ENCODE results near the gene UPK1B. TPM values are rescaled to one million over a fixed set of nuclear protein-coding genes. Genes with fewer than 3 reads are reported as not detected.

Gene UPK1B
- total RNA-seq, 1 donor from 2014 or later: 1.9 TPM

- DNase-seq (ENCODE audit: low read depth): no peak
These were observed 3.4 kb downstream of the UPK1B start for GRCh38 chr3:119176778-119177177.

DNA sequence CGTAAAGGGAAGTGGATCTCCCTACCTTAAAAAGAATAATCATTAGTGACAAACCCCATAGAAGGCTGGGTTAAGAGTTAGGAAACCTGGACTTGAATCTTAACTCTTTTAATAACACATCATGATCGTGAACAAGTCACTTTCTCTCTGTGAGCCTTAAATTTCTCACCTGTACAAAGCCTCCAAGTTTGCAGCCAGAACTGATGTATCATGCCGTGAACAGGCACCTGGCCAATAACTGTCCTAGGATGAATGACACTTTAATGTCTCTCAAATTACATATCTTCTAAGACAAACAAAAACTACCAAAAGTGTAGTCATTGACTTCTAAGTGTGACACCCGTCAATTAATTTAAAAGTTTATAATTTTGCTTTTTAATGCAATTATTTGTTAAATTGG, 3.9 kb downstream of the UPK1B start:
- DNase-seq (ENCODE audit: low read depth): no peak

GRCh38 chr3:119181765-119182164, 8.4 kb downstream of the UPK1B start:
- DNase-seq (ENCODE audit: low read depth): peak; percentile 53

DNA sequence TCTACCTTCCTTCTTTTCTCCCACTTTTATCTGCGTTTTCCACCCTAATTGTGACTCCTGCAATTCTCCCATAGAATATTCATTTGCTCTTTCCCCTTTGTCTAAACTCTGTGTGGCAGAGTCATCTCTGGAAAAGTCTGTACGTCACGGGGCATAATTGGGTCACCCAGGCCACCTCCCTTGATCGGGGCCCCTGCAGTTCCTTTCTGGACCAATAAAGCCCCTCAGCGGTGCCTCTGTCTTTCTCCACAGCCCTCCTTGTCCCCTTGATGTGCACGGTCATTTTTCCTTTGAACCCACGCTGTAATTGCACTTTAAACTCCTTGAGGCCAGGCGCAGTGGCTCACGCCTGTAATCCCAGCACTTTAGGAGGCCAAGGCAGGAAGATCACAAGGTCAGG, 10.7 kb downstream of the UPK1B start:
- no peak for DNase-seq (ENCODE audit: low read depth)

DNA sequence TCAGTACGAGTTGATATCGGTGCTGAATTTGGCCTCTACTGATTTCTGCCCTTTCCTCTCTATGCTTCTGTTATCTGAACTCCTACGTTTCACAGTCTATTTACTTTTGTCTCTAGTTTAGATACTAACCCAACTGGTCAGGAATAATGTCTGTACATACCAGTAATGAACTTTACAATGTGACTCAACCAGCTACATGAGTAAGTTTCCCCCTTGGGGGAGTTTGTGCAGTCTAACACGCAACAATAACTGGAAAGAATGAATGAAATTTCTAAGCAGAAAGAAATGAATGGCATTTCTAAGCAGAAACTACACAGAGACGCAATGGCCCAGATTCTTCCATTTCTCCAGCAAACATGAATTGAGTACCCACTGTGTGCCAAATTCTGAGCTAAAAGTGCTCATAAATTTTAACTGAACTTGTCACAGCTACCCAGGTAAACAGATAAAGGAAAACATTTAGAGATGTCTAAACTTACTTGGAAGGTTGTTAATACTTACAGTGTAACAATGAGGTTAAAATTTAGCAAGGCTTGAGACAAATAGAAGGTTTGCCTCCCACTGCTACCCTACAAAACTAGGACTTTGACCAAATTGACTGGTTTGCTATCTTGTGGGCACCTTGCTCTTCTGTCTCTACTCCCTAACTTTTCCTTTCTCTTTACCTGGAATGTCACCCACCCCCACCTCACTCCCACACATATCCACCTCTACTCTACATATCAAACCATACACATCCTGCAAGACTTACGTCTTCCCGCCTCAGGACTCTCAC, 11.6 kb downstream of the UPK1B start:
- peak; percentile 97 for DNase-seq (ENCODE audit: low read depth)

DNA sequence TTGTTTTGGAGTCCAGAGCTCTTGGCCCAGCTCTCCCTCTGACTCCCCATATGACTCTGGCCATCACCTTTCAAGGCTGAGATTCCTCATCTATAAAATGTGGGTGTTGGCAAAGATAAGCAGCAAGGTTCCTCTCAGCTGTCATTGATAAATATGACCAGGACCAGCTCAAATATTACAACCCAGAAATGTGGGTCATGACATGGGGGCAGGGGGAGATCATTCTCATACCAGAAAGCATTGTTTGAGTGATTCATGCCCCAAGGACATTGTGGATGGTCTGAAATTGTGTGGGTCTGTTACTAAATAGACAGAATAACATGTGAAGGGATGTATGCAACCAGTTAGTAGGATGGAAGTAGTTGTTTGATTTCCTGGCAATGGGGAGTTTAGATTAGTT, 13.9 kb downstream of the UPK1B start:
- no peak for DNase-seq (ENCODE audit: low read depth)

DNA sequence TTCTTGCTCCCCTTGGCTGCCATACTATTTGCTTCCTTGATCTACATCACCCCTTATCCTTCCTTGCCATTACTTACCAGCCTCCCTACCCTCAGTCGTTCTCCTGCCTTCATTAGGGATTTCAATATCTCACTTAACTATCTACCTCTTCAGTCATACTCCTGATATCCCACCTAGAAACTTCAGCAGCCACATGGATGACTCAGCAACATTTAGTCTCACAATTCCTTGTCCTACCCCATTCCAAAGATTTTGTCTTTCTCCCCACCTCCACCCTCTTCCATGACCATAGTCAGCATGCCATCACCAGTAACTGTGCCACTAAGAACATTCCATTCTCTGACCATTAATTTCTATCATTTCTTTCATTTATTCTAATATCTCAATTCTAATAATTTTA, 18.4 kb downstream of the UPK1B start:
- DNase-seq (ENCODE audit: low read depth): no peak

DNA sequence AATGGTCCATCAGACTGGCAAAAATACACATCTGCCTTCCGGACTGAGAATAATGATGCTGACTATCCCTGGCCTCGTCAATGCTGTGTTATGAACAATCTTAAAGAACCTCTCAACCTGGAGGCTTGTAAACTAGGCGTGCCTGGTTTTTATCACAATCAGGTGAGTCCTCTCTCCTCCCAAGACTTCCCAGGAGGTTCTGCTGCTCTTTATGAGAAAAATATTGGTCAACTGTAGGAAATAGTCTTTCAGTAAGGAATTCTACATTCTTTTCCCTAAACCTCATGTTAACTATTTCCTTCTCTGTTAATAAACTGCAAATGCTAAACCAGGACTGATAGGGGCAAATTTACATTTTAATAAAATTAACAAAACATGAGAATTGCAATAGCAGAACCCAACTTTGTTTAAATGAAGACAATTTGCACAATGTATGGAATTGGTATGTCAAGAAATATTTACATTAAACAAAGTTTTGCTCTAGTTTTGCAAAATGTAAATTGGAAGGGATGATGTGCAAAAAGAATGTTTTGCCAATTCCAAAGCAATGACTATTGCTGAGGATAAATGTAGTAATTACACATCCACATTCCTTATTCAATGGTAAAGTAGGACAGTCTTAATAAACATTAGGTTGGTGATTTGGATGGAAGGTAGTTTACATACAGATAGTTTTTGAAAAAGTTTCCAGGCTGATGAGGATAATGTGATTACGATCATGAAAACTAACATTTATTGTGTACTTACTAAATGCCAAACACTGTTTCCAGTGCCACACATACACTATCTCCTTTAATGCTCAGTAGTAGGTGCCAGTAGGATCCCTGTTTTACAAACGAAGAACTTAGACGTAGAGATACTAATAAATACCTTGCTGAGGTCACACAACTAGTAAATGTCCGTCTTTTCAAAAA, 21.1 kb downstream of the UPK1B start:
- peak; percentile 62 for DNase-seq (ENCODE audit: low read depth)

- no peak for DNase-seq (ENCODE audit: low read depth)
These were observed 21.7 kb downstream of the UPK1B start for GRCh38 chr3:119195151-119195476.

DNA sequence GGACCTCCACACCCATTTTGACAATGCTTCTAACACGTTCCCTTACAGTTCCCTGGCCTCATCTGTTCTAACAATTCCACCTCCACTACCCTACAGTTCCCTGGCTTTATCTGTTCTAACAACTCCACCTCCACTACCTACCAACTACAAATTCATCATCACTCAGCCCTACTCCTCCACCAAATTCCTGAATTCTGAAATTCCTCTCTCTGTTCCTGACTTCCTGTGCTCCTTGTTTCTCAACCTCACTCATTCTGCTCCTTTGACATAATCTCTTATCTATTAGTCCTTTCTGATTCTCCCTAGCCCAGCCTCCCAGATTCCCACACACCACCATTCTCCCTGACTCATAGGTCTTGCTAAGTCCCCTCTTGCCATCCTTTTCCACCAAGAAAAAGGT, 22.5 kb downstream of the UPK1B start:
- DNase-seq (ENCODE audit: low read depth): peak; percentile 65

- DNase-seq (ENCODE audit: low read depth): peak; percentile 5
These were observed 31.8 kb downstream of the UPK1B start for GRCh38 chr3:119205209-119205608.

GRCh38 chr3:119205685-119206084, 32.3 kb downstream of the UPK1B start:
- no peak for DNase-seq (ENCODE audit: low read depth)

DNA sequence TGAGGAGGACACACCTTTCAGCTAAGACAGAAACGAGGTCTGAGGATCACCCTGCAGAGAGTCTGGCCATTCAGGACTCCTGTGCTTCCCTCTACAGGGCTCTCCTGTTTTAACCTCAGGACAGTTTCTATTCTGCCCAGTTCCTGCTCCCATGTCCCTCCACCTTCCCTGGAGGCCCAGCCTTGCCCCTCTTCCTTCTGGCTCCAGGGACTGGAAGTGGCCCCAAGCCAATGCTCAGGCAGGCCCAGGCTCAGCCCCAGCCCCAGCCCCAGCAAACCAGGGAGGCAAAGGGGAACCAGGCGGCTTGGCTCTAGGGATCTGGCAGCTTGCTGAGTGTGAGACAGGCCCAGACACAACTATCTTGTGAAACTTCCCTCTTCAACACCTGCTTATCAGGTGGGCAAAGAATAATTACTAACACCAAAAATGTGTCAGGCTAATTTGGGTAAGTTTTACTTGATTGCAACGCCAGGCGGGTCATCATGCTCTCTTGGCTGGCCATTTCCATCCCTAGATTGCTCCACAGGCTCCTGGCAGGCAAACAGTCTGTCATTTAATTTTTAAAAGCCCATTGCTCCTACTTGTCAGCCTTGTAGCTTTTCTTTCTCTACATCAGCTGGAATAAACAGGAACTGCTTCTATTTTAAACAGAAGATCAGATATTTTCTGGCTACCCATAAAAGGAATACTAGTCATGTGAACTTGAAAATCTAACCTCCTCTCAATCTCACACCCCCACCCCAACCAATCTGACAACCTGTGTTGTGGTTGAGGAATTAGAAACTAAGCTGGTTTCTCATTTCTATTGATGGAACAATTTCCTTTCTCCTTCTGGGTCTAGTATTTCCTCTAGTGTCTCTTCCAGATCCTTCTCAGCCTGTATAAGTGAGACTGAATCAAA, 33.5 kb downstream of the UPK1B start:
- peak; percentile 21 for DNase-seq (ENCODE audit: low read depth)

GRCh38 chr3:119207512-119207875, 34.1 kb downstream of the UPK1B start:
- no peak for DNase-seq (ENCODE audit: low read depth)

GRCh38 chr3:119211193-119211592, 37.8 kb downstream of the UPK1B start:
- peak; percentile 44 for DNase-seq (ENCODE audit: low read depth)

- DNase-seq (ENCODE audit: low read depth): no peak
These were observed 38.4 kb downstream of the UPK1B start for GRCh38 chr3:119211803-119212202.

DNA sequence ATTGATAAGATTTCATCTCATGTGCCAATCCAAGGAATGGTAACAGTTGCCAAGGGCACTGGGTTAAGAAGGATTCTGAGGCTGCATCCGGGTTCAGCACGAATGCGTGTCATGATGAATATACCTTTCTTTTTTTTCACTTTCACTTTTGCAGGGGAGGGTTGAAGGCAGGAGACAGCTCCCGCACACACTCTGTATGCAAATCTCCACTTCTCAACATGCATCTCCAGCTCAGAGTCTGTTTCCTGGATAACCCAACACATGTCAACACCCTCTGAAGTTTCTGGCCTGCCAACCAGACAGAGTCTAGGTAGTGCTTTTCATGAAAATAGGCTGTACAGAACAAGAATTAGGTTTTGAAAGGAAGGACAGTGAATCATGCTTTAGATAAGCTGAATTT, 45.7 kb downstream of the UPK1B start:
- no peak for DNase-seq (ENCODE audit: low read depth)

GRCh38 chr3:119220198-119220597, 46.8 kb downstream of the UPK1B start:
- no peak for DNase-seq (ENCODE audit: low read depth)

GRCh38 chr3:119220970-119221667, 47.7 kb downstream of the UPK1B start:
- DNase-seq (ENCODE audit: low read depth): no peak

DNA sequence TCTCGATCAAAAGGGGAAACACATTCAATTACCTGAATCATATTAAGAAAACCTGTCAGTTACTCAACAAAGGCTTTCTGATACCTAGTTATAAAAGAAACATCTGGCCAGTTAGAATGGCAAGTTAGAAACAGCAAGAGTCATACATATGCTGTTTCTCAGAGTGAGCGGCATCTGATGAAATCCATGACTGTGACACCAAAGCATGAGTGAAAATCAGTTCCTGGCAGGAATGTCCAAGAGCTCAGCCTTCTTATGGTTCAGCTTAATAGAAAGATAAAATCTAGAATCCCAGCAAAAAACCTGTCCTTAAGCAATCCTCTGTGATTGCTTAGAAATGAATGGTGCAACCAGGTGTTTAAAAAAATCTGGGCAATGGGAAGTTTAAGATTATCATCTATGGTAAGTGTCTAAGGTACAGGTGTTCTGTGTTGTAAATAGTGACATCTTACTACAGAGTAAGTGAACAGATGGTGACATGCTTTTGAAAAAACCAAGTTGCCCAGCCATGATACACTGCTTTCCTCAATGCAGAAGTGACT, 48.5 kb downstream of the UPK1B start:
- no peak for DNase-seq (ENCODE audit: low read depth)

DNA sequence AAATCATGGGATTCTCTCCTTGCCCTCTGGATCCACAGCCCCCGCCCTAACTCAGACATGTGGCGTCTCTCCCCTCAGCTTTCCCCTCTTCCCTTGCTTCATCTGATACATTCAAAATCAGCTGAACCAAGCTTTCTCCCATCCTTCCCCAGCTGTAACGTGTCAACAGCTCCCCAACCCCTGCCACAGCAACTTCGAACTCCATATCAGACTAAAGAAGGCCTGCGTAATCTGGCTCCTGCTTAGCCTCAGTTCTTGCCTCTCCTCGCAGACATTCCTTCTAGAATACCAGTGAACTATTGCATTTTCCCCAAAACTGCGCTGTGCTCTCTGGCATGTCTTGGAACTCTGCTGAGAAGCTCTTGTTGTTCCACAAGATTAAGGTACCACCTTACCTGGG, 49.0 kb downstream of the UPK1B start:
- no peak for DNase-seq (ENCODE audit: low read depth)
